Measurements from ENCODE around the gene ZNF512.
"Not testable (repeated sequence)": the region's sequence is repeated elsewhere in the genome, so short reads cannot be mapped to it uniquely, and the experiment has no call there.

Gene ZNF512

DNA sequence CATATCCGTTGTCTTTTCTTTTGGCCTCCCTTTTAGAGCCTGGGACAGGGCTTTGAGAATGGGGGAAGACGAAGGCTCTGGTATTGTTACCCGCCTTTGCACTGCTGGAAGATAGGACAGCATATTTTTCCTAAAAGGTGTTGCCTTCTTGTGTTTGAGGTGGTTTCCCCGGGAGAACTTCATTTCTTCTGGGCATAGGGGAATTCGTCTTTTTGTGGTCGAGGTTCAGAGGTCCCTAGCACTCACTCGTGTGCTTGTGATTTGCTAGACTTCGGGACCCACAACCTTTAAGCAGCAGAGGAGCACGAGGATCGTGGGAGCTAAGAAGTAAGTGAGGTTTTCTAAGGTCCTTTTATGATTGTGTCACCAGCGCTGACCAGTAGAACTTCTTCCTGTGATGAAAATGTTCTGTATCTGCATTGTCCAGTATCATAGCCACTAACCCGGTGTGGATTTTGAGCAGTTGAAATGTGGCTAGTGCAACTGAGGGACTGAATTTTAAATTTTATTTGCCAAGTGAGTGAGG is 611 bp downstream of the ZNF512 start:
- DNase-seq, result no peak

DNA sequence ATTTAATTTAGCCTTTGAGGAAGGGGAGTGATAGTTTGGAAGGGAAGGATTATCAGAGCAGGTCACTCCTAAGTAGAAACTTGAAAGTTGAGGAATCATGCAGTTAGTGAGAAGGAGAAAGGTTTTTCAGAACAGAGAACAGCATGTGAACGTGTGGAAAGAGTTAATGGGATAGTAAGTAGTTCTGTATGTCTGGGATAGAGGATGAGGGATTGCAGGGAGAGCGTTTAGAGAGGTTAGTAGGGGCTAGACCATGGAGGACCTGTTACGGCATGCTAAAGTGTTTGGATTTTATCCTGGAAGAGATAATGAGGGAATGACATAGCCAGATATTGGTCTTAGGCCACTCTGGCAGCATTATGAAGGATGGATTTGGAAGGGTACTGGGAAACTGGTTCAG is 1.8 kb downstream of the ZNF512 start:
- DNase-seq, result no peak

DNA sequence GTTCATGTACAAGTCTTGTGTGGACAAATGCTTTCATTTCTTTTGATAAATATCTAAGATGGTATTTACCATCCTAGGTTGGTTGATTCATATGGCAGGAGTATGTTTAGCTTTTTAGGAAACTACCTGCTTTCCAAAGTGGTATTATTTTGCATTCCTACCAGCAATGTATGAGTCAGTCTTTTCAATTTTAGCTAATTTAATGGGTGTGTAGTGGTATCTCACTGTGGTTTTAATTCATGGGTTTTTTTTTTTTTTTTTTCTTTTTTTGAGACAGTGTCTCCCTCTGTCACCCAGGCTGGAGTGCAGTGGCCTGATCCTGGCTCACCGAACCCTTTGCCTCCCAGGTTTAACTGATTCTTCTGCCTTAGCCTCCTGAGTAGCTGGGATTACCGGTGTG is 4.2 kb downstream of the ZNF512 start:
- DNase-seq, result no peak

DNA sequence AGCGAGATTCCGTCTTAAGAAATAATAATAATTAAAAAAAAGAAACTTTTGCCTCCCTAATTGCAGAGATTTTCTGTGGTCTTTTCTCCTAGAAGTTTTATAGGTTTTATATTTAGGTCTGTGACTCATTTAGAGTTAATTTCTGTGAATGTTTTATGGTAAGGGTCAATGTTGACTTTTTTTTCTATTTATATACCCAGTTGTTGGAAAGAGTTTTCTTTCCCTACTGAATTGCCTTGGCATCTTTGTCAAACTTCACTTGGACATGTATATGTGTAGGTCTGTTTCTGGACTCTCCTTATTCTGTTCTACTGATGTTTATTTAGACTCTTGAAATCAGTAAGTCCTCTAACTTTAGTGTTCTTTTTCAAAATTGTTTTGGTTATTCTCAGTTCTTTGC is 5.5 kb downstream of the ZNF512 start:
- DNase-seq, result no peak

DNA sequence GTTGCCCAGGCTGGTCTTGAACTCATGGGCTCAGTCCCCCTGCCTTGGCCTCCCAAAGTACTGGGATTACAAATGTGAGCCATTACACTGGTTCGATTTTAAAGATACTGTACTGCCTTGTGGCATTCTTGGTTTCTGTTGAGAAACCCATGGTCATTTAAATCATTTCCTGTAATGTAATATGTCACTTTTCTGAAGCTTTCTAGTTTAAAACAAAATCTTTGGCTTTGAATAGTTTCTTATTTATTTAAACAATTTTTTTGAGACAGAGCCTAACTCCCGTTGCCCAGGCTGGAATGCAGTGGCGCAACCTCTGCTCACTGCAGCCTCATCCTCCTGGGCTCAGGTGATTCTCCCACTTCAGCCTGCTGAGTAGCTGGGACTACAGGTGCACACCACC is 8.9 kb downstream of the ZNF512 start:
- DNase-seq, result no peak

DNA sequence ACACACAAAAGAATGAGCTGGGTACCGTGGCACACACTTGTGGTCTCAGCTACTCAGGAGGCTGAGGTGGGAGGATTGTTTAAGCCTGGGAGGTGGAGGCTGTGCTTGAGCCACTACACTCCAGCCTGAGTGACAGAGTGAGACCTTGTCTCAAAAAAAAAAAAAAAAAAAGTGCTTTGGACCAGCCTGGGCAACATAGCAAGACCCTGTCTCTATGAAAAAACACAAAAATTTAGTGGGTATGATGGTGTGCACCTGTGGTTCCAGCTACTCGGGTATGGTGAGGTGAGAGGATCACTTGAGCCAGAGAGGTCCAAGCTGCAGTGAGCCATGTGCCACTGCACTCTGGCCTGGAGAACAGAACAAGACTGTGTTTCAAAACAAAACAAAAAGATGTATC is 10.4 kb downstream of the ZNF512 start:
- no peak for DNase-seq

- not testable (repeated sequence) for DNase-seq
These were observed 11.3 kb downstream of the ZNF512 start for GRCh38 chr2:27594020-27594703.

- not testable (repeated sequence) for DNase-seq
These were observed 12.6 kb downstream of the ZNF512 start for GRCh38 chr2:27595412-27595811.

DNA sequence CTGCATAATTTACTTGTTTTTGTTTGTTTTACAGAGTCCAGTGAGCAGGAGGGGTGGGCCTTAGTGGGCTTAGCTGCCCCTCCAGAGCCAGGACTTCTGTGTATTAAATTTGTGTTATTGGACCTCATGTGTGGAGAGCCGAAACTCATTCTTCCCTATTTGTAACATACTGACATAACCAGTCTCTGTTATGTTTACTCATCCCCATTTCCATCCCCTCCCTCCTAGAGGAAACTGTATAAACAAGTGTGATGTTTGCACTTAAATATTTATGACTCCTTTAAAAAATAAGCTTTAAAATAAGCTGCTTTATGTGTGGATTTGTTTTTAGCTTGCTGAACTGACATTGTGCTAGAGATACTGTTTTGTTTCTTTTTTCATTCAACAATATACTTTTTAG is 13.8 kb downstream of the ZNF512 start:
- DNase-seq, result no peak

- DNase-seq, result no peak
These were observed 23.8 kb downstream of the ZNF512 start for GRCh38 chr2:27606611-27607010.

DNA sequence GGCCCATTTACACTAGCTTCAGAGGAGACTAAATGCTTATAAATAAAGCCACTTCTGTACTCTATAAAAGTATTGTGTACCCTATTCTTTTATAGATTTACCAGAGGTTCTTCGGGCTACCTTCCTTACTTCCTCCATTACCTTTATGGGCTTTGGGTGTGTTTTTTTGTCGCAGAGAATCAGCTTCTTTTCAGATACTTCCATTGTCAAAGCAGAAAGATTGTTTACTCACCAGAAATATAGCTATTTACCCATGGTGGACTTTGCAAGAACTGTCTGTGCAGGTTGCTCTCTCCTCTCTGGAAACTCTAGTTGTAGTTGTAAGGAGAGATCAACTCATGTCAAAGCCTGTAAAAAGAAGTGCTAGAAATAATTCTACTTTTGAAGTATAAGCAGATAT is 31.1 kb downstream of the ZNF512 start:
- no peak for DNase-seq

GRCh38 chr2:27615316-27615715 is 32.5 kb downstream of the ZNF512 start:
- no peak for DNase-seq

- no peak for DNase-seq
These were observed 38.7 kb downstream of the ZNF512 start for GRCh38 chr2:27621524-27621923.

DNA sequence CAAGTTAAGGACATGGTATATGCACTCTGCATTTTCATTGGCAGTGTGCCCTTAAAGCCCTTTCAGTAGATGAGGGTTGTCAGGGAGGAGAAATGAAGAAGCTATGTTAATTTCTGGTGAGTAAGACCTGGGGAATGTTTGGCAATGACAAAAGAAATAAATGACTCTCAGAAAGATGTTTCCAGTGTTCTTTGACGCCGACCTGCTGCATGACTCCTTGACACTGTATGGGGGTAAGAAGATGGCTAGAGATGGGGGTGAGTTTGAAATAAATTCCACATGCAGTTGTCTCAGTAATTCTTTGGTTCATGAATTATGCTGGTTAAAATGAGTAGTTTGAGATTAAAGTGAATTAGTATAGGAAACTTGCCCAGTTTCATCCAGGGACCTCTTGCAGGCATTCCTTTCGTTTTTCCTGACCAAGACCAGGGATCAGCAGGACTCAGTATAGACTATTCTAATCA is 40.1 kb downstream of the ZNF512 start:
- DNase-seq, result no peak

GRCh38 chr2:27624943-27625342 is 42.1 kb downstream of the ZNF512 start:
- DNase-seq, result no peak

- DNase-seq, result not testable (repeated sequence)
These were observed 43.5 kb downstream of the ZNF512 start for GRCh38 chr2:27626323-27626722.

GRCh38 chr2:27626921-27627320 is 44.1 kb downstream of the ZNF512 start:
- DNase-seq, result not testable (repeated sequence)

DNA sequence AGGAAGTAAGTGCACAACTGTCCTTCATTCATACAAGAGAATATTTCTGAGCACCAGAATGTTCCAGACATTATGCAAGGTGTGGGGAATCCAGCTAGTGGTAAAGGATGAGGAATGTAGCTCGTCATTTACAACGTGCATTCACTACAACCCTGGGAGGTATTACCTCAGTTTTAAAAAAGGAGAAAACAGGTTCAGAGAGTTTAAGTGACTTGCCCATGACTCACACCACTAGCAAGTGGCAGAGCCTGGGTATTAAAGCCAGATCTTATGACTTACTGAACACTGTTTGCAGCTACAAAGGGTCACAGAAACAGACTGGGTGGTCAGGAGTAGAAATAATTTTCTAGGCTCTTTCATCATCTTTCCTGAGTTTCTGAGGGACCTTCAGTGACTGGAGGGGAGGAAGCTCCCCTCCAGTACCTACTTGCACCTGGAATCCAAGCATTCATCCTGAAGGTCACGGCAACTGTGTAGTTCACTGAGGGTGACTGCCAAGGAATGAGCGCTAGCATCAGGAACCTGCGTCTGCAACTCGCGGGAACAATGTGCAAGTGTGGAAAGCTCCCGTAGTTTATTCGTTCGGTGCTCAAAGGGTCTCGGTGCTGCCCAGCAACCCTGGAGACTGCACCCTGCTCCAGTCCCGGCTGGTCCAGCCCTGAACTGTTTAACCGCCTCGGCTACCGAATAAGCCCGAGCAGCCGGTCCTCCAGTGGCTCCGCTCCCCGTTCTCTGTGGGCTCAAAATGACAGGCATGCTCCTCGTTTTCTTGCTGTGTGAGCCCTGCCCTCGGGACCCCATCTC is 45.3 kb downstream of the ZNF512 start:
- DNase-seq, result no peak

GRCh38 chr2:27628767-27629709 is 46.2 kb downstream of the ZNF512 start, which contains the start of the genes CCDC121 and GPN1:
TSS of gene CCDC121 (minus strand) at chr2:27629012. CDS start at chr2:27627799, 1,213 bp downstream.
TSS of gene GPN1 (plus strand) at chr2:27629050. CDS start at chr2:27629059, 9 bp downstream.
- peak; percentile 57 for DNase-seq

GRCh38 chr2:27630257-27630656 is 47.4 kb downstream of the ZNF512 start:
- DNase-seq, result not testable (repeated sequence)

DNA sequence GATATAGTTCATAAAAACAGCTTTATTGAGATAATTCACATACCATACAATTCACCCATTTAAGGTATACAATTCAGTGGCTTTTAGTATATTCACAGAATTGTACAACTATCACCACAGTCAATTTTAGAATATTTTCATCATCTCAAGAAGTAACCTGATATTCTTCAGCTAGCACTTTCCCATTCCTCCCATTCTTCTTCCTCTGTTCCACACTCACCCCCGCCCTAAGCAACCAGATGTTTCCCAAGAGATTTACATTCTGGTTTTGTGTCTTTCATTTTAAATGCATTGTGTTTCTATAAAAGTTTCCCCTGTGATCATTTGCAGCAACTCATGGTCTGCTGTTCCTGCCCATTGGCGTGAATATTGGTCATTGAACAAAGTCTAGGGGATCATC is 51.4 kb downstream of the ZNF512 start:
- no peak for DNase-seq

DNA sequence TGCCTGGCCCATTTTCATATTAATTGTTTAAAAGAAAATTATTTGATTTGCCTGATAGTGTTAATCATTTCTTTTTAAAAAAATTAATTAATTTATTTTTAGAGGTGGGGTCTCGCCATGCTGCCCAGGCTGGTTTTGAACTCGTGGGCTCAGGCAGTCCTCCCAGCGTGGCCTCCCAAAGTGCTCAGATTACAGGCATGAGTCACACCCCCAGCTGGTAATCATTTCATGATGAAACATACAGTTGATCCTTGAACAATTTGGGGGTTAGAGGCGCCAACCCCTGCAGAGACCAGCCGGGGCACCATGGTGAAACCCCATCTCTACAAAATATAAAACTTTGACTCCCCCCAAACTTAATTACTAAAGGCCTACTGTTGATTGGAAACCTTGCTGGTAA is 53.9 kb downstream of the ZNF512 start:
- DNase-seq, result no peak
